ENCODE data around the gene DSTYK.

DNA sequence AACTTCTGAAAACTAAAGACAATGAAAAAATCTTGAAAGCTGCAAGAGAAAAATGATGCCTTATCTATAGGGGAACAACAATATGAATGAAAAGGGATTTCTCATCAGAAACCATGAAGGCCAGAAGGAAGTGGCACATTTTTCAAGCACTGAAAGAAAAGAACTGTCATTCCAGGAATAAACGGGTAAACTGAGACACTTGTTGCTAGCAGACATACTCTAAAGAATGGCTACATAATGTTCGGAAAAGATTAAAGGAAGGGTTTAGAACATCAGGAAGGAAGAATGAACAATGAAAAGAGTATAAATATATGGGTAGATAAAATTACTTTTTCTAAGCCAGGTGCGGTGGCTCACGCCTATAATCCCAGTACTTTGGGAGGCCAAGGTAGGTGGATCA is 104.2 kb downstream of the DSTYK start:
- TF ChIP-seq, protein P1, sequence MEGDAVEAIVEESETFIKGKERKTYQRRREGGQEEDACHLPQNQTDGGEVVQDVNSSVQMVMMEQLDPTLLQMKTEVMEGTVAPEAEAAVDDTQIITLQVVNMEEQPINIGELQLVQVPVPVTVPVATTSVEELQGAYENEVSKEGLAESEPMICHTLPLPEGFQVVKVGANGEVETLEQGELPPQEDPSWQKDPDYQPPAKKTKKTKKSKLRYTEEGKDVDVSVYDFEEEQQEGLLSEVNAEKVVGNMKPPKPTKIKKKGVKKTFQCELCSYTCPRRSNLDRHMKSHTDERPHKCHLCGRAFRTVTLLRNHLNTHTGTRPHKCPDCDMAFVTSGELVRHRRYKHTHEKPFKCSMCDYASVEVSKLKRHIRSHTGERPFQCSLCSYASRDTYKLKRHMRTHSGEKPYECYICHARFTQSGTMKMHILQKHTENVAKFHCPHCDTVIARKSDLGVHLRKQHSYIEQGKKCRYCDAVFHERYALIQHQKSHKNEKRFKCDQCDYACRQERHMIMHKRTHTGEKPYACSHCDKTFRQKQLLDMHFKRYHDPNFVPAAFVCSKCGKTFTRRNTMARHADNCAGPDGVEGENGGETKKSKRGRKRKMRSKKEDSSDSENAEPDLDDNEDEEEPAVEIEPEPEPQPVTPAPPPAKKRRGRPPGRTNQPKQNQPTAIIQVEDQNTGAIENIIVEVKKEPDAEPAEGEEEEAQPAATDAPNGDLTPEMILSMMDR (IDR thresholded peaks at IDR 0.05; ENCODE audit: low read length) = no peak
- TF ChIP-seq EZH2phosphoT487 (IDR thresholded peaks at IDR 0.05; ENCODE audit: low read length) (no peak), EZH2 (optimal IDR thresholded peaks at IDR 0.05; ENCODE audit: low read depth, low read length) (no peak)

Measured in MM.1S (cell line).